Inflammatory macrophage treated with lipopolysaccharide for 4 hours (primary cell): ENCODE measurements around the gene PCDHGA6.
"Not testable (repeated sequence)": the region's sequence is repeated elsewhere in the genome, so short reads cannot be mapped to it uniquely, and the experiment has no call there.

ENCODE experiments used
- DNase-seq: peaks from one replicate; pipeline ENCODE4 v3.0.0-alpha.2; 2020

PCDHGA6 gene

GRCh38 chr5:141394401-141395187, 20.9 kb downstream of the PCDHGA6 start:
- DNase-seq, result not testable (repeated sequence)

DNA sequence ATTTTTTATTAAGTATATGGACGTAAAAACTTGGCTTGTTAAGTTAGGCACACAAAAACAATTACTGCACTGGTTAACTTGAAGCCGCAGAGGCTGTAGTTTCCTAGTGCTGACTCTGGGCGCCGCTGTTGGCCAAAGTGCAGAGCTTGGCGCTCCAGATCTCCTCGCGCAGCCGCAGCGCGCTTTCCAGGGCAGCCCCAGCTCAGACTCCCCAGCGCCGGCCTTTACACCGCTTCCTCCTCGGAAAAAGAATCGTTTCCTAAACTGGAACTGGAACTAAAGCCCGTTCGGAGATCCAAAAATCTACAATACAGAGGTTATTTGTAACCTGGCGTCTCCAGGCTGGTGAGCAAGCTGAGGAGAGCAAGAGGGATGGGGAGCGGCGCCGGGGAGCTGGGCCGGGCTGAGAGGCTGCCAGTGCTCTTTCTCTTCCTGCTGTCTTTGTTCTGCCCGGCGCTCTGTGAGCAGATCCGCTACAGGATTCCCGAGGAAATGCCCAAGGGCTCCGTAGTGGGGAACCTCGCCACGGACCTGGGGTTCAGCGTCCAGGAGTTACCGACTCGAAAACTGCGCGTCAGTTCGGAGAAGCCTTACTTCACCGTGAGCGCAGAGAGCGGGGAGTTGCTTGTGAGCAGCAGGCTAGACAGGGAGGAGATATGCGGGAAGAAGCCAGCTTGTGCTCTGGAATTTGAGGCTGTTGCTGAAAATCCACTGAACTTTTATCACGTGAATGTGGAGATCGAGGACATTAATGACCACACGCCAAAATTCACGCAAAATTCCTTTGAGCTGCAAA, 24.3 kb downstream of the PCDHGA6 start, which contains the start of gene PCDHGB5:
Gene PCDHGB5 (plus strand): TSS at position 192 of the 796 bp plus-strand sequence. CDS start 181 bp downstream, at position 373.
- peak; percentile 43 for DNase-seq

DNA sequence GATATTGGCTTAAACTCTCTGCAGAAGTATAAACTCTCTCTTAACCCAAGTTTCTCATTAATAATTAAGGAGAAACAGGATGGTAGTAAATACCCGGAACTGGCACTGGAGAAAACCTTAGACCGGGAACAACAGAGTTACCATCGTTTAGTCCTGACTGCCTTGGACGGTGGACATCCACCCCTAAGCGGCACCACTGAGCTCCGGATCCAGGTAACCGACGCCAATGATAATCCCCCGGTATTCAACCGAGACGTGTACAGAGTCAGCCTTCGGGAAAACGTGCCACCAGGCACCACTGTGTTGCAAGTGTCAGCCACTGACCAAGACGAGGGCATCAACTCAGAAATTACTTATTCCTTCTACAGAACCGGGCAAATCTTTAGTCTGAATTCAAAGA, 24.9 kb downstream of the PCDHGA6 start:
- DNase-seq, result no peak

DNA sequence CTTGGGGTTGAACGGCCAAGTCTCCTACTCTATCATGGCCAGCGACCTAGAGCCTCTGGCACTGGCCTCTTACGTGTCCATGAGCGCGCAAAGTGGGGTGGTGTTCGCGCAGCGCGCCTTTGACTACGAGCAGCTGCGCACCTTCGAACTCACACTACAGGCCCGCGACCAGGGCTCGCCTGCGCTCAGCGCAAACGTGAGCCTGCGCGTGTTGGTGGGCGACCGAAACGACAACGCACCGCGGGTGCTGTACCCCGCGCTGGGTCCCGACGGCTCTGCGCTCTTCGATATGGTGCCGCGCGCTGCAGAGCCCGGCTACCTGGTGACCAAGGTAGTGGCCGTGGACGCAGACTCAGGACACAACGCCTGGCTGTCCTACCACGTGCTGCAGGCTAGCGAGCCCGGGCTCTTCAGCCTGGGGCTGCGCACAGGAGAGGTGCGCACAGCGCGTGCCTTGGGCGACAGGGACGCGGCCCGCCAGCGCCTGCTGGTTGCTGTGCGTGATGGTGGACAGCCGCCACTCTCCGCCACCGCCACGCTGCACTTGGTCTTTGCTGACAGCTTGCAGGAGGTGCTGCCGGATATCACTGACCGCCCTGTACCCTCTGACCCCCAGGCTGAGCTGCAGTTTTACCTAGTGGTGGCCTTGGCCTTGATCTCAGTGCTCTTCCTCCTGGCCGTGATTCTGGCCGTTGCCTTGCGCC, 26.0 kb downstream of the PCDHGA6 start:
- DNase-seq, result no peak

- peak; percentile 39 for DNase-seq
Measured at GRCh38 chr5:141402553-141403243, 29.0 kb downstream of the PCDHGA6 start, which contains the start of gene PCDHGA9. PCDHGA9 (plus strand) TSS chr5:141402778; CDS start chr5:141402953, 175 bp downstream.

DNA sequence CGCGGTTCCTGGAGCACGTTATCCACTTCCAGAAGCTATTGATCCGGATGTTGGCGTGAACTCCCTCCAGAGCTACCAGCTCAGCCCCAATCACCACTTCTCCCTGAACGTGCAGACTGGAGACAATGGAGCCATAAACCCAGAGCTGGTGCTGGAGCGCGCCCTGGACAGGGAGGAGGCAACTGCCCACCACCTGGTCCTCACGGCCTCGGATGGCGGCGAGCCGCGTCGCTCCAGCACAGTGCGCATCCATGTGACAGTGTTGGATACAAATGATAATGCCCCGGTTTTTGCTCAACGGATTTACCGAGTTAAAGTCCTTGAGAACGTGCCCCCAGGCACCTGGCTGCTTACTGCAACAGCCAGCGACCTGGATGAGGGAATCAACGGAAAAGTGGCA, 29.7 kb downstream of the PCDHGA6 start:
- no peak for DNase-seq

GRCh38 chr5:141407790-141408505, 34.3 kb downstream of the PCDHGA6 start, which contains the start of gene PCDHGB6:
PCDHGB6 (plus strand) TSS chr5:141408021; CDS start chr5:141408203, 182 bp downstream.
- DNase-seq, result peak; percentile 52

DNA sequence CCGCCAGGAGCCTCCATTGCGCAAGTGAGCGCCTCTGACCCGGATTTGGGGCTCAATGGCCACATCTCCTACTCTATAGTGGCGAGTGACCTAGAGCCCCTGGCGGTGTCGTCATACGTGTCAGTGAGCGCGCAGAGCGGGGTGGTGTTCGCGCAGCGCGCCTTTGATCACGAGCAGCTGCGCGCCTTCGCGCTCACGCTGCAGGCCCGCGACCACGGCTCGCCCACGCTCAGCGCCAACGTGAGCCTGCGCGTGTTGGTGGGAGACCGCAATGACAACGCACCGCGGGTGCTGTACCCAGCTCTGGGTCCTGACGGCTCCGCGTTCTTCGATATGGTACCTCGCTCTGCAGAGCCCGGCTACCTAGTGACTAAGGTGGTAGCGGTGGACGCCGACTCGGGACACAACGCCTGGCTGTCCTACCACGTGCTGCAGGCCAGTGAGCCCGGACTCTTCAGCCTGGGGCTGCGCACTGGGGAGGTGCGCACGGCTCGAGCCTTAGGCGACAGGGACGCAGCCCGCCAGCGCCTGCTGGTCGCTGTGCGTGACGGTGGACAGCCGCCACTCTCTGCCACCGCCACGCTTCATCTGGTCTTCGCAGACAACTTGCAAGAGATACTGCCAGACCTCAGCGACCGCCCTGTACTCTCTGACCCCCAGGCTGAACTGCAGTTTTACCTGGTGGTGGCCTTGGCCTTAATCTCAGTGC, 36.1 kb downstream of the PCDHGA6 start:
- DNase-seq, result no peak

DNA sequence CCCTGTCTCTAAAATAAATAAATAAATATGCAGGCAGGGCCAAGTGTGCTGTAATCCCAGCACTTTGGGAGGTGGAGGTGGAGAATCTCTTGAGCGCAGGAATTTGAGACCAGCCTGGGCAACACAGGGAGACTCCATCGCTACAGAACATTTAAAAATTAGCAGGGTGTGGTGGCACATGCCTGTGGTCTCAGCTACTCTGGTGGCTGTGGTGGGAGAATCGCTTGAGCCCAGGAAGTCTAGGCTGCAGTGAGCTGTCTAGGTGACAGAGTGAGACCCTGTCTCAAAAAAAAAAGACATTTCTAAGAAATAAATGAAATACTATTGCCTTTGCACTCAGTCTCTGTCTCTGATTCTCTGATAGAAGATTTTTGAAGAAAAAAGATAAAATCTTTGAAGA, 37.9 kb downstream of the PCDHGA6 start:
- no peak for DNase-seq

- DNase-seq, result peak; percentile 68
Measured at GRCh38 chr5:141412854-141413539, 39.3 kb downstream of the PCDHGA6 start, which contains the start of gene PCDHGA10. PCDHGA10 (plus strand) TSS chr5:141412987; CDS start chr5:141413176, 189 bp downstream.

DNA sequence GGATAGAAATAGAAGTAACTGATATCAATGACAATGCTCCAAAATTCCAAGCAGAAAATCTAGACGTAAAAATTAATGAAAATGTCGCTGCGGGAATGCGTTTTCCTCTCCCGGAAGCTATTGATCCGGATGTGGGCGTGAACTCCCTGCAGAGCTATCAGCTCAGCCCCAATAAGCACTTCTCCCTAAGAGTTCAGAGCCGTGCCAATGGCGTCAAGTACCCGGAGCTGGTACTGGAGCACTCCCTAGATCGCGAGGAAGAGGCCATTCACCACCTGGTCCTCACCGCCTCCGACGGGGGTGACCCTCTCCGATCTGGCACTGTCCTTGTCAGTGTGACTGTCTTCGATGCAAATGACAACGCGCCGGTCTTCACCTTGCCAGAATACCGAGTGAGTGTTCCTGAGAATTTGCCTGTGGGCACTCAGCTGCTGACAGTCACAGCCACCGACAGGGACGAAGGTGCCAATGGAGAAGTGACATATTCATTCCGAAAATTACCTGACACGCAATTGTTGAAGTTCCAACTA, 39.9 kb downstream of the PCDHGA6 start:
- no peak for DNase-seq

- not testable (repeated sequence) for DNase-seq
Measured at GRCh38 chr5:141414548-141415274, 41.0 kb downstream of the PCDHGA6 start.

DNA sequence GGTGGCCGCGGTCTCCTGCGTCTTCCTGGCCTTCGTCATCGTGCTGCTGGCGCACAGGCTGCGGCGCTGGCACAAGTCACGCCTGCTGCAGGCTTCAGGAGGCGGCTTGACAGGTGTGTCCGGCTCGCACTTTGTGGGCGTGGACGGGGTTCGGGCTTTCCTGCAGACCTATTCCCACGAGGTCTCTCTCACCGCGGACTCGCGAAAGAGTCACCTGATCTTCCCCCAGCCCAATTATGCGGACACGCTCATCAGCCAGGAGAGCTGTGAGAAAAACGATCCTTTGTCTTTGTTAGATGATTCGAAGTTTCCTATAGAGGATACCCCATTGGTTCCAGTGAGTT, 41.6 kb downstream of the PCDHGA6 start:
- not testable (repeated sequence) for DNase-seq

- peak; percentile 80 for DNase-seq
Measured at GRCh38 chr5:141417494-141418172, 43.9 kb downstream of the PCDHGA6 start, which contains the start of gene PCDHGB7. PCDHGB7 (plus strand) TSS chr5:141417677; CDS start chr5:141417860, 183 bp downstream.

- no peak for DNase-seq
Measured at GRCh38 chr5:141419074-141419880, 45.6 kb downstream of the PCDHGA6 start.

DNA sequence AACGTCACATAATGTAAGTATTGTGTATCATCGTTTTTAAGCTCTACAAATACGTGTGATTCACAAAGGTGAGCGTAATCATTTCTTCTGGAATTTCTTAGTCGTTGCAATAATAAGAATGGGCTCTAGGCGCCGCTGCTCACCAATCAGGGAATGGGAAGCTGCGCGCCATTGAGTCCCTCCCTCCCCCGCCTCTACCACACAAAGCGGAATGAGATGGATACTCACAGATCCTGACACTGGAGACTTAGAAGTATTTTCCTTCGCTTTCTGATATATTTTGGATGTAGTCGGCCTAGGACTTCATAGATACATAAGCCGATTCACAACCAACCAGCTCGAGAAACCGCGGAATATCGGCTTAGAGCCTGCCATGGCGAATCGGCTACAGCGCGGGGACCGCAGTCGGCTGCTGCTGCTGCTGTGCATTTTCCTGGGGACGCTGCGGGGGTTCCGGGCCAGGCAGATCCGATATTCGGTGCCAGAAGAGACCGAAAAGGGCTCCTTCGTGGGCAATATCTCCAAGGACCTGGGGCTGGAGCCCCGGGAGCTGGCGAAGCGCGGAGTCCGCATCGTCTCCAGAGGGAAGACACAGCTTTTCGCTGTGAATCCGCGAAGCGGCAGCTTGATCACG, 47.3 kb downstream of the PCDHGA6 start, which contains the start of gene PCDHGA11:
Gene PCDHGA11 (plus strand): TSS at position 197 of the 634 bp plus-strand sequence. CDS start 177 bp downstream, at position 374.
- DNase-seq, result peak; percentile 76

DNA sequence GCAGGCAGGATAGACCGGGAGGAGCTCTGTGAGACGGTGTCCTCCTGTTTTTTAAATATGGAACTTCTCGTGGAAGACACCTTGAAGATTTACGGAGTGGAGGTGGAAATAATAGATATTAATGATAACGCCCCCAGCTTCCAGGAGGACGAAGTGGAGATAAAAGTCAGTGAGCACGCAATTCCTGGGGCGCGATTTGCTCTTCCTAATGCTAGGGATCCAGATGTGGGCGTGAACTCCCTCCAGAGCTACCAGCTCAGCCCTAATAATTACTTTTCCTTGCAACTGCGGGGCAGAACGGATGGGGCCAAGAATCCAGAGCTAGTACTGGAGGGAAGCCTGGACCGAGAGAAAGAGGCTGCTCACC, 47.8 kb downstream of the PCDHGA6 start:
- no peak for DNase-seq
